ENCODE results near the gene SUGCT.

SUGCT gene

DNA sequence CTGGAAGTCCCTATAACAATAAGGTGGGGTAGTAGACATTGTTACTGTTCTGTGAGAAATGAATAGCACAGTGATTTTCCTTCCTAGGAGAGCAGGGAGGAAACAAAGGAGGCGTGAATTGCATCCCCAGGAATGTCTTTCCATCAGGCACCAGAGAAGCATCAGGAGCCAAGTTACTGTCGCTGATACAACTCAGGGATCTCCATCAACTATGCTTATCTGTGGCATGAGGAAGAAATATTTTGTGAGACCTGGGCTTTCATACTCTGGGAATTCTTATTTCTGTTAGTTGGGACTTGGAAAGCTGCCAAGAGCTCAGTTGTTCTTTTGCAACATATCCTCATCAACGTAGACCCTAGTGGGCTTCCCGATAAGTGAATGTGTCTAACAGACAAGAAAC is 622.3 kb downstream of the SUGCT start:
- in situ Hi-C loops (cut with HindIII; ENCODE audit: low sequenced_read_pairs): no loop called here

DNA sequence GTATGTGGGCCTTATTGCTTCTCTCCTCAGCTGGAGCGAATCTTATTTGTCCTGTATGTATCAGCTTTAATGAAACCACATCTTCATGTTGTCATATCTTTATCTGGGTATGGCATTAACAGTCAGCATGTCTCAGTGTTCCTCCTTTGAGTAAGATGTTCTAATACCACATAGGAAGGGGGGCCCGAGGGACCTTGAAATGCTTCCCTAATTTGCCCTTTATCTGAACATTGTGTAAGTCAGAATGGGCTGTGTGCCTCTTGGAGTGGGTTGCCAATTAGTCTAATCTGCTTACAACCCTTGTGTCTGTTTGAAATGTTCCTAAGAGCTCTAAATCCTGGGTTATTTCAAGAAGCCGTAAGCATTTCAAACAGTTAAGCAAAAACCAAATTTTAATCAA is 623.8 kb downstream of the SUGCT start:
- in situ Hi-C loops (cut with HindIII; ENCODE audit: low sequenced_read_pairs): no loop called here

- in situ Hi-C loops (cut with HindIII; ENCODE audit: low sequenced_read_pairs): no loop called here
Measured at GRCh38 chr7:40760293-40760964, 625.6 kb downstream of the SUGCT start.

DNA sequence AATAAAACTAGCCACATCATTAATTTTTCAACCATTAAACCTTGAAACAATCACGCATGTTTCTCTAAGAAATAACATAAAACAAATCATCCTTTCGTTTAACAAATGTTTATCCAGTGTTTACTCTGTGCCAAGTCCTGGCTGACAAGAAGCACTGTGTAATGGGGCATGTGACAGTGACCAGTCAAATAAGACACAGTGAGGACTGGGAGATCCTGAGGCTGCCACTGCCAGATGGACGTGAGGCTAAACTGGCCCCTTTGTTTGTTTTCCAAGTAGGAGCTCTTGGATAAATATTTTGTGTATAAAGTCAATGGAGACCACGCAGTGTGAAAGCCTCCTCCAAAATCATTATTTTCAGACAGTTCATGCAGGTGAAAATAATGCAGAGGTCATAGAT is 626.2 kb downstream of the SUGCT start:
- in situ Hi-C loops (cut with HindIII; ENCODE audit: low sequenced_read_pairs): no loop called here

DNA sequence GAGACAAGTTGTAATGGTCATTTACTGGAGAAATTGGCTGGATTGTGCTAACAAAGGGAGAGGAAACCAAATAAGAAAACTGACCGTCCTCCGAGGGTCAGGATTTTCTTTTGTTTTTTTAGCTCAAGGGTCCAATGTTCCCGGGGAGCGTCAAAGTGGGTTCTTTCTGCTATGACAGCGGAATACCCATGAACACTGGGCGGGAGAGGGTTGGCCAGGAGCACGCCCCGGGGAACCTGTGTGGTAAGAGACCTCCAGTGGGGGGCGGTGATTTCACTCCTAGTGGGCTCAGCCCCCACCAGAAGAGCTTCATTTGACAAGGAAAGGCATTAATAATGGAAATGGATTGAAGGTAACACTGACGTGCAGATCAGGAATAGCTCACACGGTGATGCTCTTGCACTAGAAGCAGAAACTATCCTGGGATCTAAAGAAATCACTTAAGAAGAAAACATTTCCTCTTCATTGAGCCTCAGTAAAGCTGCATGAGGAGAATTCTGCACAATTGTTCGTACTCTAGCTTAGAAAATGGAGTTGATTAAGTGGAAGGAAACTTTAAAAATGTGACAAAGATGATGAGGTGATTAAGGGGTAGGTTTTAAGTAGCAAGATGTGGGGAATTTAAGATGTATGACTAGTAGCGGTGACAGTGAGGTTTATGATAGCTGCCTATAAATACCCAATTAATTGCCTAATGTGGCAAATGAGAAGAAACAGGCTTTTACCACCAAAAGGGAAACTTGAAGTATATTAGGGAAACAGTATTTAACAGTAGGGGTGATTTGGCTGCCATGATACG is 627.2 kb downstream of the SUGCT start:
- in situ Hi-C loops (cut with HindIII; ENCODE audit: low sequenced_read_pairs): no loop called here

DNA sequence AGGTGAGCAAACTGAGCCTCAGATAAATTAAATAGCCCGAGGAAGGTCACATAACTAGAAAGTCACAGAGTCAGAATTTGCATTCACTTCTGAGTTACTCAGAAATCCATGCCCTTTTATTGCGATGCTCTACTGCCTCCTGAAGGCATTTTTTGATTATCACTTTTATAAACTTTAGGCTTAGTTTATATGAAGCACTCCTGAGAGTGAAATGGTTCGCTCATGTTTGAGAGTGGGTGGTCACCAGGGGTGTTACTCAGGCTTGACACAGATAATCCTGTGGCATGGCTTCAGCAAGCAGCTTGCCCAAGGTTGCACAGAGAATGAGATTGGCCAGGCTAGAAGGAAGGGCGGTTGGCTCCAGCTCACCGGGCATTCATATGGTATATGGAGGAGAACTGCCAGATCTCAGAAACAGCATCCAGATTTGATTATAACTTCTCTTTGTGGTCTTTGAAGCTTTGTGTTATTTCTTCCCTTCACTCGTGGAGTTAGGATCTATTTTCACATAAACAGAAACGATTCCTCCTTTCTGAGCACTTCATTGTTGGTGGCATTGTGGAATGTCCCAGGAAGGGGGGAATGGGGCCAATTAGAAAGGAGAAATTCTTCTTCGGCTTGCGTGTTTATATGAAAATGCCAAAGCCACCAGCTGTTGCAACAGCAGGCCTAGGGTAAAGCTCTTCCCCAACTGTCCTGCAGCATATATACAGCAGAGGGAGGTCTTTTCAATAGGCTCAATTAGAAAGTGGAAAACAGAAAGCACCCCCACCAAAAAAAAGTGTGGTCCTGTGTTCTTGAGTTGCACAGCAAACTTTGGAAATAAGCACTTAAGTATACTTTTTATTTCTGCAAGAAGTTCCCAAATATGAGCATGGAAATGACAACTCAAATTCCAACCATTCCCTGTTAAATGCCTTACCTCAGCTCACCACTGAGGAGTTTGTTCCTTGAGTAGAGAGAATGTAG is 628.8 kb downstream of the SUGCT start:
- in situ Hi-C loops (cut with HindIII; ENCODE audit: low sequenced_read_pairs): no loop called here

DNA sequence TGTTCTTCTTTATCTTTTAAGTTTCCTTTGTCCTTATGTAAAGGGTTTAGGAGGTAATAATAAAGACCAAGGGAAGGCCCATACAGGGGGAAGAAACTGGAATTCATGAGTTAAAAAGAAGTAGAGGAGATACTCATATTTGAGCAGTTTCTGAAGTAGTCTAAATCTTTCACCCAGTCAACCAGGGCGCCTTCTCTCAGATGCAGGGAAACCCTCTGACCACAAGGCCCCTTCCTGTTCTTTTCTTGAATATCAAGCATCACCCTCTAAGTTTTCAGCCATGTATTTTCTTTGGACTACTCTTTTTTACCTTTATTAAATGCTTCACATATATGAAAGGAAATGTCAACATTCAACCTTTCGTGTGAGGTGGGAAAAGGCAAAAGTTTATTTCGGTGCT is 630.8 kb downstream of the SUGCT start:
- in situ Hi-C loops (cut with HindIII; ENCODE audit: low sequenced_read_pairs): no loop called here

- in situ Hi-C loops (cut with HindIII; ENCODE audit: low sequenced_read_pairs): no loop called here
Measured at GRCh38 chr7:40772096-40772495, 637.3 kb downstream of the SUGCT start.

GRCh38 chr7:40773656-40774055 is 638.9 kb downstream of the SUGCT start:
- in situ Hi-C loops (cut with HindIII; ENCODE audit: low sequenced_read_pairs): no loop called here

DNA sequence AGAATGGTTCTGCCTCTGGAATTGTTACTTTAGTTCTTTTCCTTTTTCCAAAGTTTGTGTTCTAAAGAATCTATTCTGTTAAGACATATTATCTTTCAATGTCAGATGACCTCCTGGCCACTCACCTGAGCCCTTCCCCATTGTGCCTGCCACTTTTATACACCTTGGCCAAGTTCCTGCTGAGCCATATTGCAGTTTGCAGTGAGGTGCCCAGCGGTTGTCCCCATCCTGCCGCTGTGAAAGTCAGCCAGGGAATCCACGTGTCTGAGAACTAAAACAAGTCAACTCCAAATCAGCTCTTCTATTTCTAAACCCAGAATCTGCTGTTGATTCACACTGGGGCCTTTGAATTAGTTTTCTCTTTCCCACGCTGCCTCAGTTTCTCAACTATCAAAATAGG is 641.1 kb downstream of the SUGCT start:
- in situ Hi-C loops (cut with HindIII; ENCODE audit: low sequenced_read_pairs): no loop called here

DNA sequence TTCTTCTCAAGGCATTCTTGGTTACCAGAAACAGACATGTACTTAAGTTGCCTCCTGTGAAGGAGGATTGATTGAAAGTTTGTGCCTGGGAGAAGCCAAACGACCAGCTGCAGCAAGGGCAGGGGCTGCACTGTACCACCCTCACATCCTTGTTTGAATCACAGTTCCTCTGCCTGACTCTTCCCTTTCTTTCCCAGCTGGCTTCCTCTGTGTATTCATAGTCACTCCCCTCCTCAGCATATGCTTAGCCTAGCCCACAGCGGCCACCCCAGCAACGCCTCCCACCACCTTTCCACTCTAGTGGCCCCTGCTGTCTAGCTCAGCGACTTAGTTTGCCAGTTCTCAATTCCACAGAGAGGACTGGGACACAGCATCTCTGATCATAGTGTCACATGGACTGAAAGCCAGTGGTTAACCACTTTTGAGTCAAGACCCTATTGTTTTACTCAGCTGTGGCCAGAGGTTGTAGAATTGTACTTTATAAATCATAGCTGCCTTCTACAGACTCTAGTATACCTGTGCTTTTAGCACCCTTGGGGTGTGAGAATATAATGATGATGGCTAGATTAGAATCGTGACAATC is 643.0 kb downstream of the SUGCT start:
- in situ Hi-C loops (cut with HindIII; ENCODE audit: low sequenced_read_pairs): no loop called here

GRCh38 chr7:40780460-40780859 is 645.7 kb downstream of the SUGCT start:
- in situ Hi-C loops (cut with HindIII; ENCODE audit: low sequenced_read_pairs): no loop called here

- in situ Hi-C loops (cut with HindIII; ENCODE audit: low sequenced_read_pairs): no loop called here
Measured at GRCh38 chr7:40782836-40783235, 648.0 kb downstream of the SUGCT start.

DNA sequence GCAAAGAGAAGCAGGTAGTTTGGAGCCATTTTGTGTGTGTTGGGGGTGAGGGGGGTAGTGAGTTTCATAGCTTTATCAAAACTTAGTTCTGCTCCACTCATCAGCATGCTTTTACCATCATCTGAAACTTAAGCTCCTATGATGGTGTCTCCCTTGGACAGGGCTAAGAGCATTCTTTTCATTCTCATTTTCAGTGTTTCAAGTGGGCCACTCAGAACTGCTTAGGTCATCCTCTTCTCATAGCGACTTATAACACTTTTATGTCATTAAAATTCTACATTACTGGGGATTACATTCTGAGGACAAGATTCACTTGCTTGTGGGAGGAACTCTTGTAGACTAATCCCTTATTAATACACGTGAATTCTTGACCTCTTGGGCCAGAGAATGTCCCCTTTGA is 649.4 kb downstream of the SUGCT start:
- in situ Hi-C loops (cut with HindIII; ENCODE audit: low sequenced_read_pairs): no loop called here

- in situ Hi-C loops (cut with HindIII; ENCODE audit: low sequenced_read_pairs): no loop called here
Measured at GRCh38 chr7:40786909-40787308, 652.1 kb downstream of the SUGCT start.

DNA sequence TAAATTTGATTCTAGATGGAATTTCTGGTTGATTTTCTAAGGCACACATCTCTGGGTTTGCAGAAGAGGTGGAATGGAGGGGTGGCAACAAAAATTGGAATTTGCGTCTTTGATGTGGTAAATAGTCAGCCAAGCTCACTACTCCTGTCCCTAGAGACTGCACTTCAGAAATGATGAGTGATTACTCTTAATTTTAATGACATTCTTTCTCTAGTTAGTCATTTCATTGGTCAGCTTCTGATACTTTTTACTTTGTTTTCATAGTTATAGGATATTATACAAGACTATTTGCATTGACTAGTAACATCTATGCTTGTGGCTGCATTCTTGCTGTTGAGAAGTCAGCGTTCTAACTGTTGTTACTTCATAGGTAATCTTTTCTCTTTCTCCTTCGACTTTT is 658.3 kb downstream of the SUGCT start:
- in situ Hi-C loops (cut with HindIII; ENCODE audit: low sequenced_read_pairs): no loop called here

GRCh38 chr7:40795607-40796006 is 660.8 kb downstream of the SUGCT start:
- in situ Hi-C loops (cut with HindIII; ENCODE audit: low sequenced_read_pairs): no loop called here

DNA sequence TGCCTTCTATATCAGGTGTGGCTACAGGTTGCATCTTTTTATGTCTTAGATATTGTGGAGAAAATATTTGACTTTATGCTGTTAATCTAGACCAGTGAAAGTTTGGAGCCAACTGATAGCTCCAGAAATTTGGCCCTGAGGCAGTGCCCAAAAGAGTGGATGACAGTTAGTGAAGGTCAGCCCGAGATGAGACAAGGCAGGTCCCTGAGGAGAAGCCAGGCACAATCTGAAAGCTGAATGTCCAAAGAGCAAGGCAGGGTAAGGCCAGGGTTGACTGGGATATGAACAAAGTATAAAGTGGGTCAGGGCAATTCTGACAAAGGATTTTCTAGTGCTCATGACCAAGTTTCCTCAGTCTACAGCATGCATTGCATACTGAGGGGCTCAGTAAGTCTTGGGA is 661.9 kb downstream of the SUGCT start:
- in situ Hi-C loops (cut with HindIII; ENCODE audit: low sequenced_read_pairs): no loop called here

DNA sequence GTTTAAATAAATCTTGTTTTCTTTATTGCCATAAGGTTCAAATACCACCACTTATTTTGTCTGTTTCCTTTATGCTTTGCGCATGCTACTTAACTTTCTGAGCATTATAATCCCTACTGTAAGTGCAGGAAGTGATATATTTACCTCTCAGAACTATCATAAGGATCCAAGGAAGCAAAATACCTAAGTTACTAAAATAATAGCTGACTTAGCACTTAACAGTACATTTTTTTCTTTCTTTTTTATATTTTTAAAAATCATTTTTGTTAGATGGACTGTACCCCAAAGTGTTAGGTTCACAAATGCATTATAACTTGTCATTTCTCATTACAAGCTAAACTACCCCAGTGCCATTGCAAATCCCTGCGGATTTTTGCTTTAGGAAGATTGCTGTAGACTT is 663.8 kb downstream of the SUGCT start:
- in situ Hi-C loops (cut with HindIII; ENCODE audit: low sequenced_read_pairs): no loop called here

DNA sequence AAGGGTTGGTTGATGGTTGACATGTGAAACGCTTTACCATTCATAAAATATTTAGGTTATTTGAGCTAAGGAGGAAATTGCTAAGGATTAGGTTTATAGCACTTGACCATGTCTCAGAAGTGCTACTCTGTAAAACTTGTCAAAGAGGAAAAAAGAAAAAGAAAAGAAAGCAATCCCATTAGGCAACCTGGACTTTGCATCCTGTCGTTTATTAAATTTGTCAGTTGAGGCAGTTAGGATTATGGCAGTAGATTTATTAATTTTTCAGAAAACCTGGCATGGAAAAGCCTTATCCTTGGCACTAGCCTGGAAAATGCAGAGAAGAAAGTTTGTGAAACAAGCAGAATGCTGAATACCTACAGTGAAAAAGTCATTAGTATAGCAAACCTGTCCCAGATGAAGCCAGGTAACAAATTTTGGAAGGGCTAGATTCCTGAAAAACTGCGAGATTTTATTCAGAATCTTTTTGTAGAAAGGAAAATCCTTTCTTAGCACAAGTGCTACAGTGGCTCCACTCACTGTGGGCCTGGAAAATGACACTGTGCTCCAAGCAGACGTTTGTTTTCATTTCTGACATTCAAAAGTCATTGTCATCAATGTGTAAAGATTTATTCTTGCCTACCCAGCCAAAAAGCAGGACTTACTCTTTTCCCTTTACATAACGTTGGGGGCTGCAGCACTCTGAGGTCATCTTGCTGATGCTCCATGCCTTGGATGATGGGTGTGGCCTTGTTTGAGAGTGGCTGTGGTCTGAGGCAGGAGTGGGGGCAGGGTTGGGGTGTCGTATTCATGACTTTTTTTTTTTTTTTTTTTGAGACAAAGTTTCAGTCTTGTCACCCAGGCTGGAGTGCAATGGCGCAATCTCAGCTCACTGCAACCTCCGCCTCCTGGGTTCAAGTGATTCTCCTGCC is 664.9 kb downstream of the SUGCT start:
- in situ Hi-C loops (cut with HindIII; ENCODE audit: low sequenced_read_pairs): no loop called here
